Esophagus squamous epithelium (tissue), 4 donors: ENCODE data around the gene GATA5.

ENCODE experiments used
- CTCF ChIP-seq, 6 experiments: fragments of 450-650 bp in 4 of 6; fragments of 200-600 bp in 2 of 6; sonication (generic) in 2 of 6; IDR thresholded peaks; one replicate each; pipeline ENCODE4 v1.5.1; 2016 to 2019; ENCODE audit warnings: antibody characterized with exemption in 6 of 6, mild to moderate bottlenecking in 4 of 6, moderate library complexity in 4 of 6
- POLR2A ChIP-seq, 4 donors: fragments of 450-650 bp; IDR thresholded peaks; one replicate each; pipeline ENCODE4 v1.6.1; 2017; ENCODE audit warnings: antibody characterized with exemption in 4 of 4, mild to moderate bottlenecking in 4 of 4, moderate library complexity in 3 of 4

- TF ChIP-seq CTCF (IDR thresholded peaks at IDR 0.05) (no peak), POLR2A (IDR thresholded peaks at IDR 0.05) (no peak)
Measured at GRCh38 chr20:62451970-62452369, 23.8 kb downstream of the GATA5 start.
